ENCODE results near the gene TMC1.

GRCh38 chr9:72583370-72583769, 62.0 kb downstream of the TMC1 start:
- no peak for TF ChIP-seq CTCF (IDR thresholded peaks at IDR 0.05)
- no peak for TF ChIP-seq POLR2A (IDR thresholded peaks at IDR 0.05)
- TF ChIP-seq POLR2AphosphoS5 (IDR thresholded peaks at IDR 0.05) = no peak
- TF ChIP-seq EP300 (IDR thresholded peaks at IDR 0.05) = no peak

Data from suprapubic skin (tissue), 4 donors.